Glomerular endothelial cell (primary cell): ENCODE measurements around the gene SORCS1. TPM values are rescaled to one million over a fixed set of nuclear protein-coding genes. Genes with fewer than 3 reads are reported as not detected.

ENCODE experiments used
- DNase-seq: peaks from one replicate; pipeline ENCODE4 v3.0.0-alpha.2; 2011; ENCODE audit warnings: low read depth, low spot score; ENCODE audit errors: extremely low read depth
- total RNA-seq: library from RNA; depleted of rRNA; stranded (reverse); fragments of >200 nt; gene quantifications from 2 replicates; pipeline ENCODE4 v1.2.3, GENCODE V29; 2015

Gene SORCS1
- total RNA-seq, 1 donor from 2014 or later: not detected

DNA sequence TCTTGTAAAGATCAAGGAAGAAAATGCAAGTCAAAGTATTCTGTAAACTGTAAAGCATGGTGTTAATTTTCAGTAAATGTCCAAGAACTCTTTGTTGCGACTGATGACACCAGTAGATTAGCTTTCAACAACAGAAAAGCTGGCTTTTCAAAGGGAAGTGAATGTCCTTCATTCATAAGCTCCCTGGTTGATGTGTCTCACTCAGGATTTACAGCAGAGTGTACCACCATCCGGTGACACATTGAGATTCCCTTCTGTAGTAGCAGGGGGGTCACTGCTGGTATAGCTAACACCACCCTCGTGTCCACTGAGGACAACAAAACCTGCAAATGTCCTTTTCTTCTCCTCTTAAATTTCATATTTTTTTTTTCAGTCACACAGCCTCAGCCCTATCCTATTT lies 253.4 kb downstream of the SORCS1 start:
- DNase-seq: no peak

GRCh38 chr10:106910666-106911065 lies 253.8 kb downstream of the SORCS1 start:
- DNase-seq: no peak

DNA sequence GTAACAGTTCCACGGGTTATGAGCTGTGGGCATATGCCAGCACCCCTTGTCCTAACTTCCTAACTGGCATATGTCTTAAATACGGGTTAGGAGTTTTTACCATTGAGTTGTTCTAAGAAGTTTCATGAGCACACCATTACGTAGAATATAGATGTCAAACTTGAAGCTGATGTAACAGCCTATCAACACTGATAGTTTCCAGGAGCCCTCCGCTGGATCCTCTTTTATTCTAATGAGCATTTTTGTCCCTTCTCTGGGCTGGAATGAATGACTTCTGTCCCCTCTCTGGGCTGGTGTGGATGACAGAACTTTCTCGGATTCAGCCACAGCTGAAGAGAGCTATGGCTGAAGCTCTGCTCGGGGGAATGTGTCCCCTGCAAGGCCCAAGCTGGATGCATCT lies 256.3 kb downstream of the SORCS1 start:
- no peak for DNase-seq

GRCh38 chr10:106904209-106904608 lies 260.3 kb downstream of the SORCS1 start:
- DNase-seq: no peak

GRCh38 chr10:106903180-106903579 lies 261.3 kb downstream of the SORCS1 start:
- no peak for DNase-seq

DNA sequence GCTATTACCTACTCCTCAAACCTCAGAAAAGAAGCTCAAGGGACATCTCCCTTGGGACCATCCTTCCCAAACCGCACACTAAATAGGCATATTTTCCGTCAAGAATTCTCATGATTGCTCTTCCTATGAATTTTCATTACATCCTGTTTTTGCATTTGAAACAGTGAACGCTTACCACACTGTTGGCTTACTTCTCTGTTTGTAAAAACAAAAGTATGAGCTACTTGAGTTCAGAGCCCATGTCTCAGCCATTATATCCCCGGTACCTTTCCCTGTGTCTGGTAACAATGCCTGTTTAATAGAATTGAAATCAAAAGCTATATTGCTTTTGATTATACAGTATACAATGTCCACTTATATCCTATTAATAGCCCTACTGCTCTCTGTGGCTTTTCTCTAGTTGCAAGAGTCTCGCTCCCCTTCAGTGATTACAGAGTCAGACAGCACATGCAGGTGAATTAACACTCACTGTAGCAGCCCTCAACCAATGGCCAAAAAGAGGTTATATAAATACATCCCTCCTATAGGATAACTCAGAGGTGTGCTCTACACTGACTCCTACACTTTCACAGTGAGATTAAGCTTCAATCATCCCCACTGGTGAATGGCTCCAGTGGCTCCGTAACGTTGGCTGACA lies 264.4 kb downstream of the SORCS1 start:
- no peak for DNase-seq

GRCh38 chr10:106898446-106898845 lies 266.1 kb downstream of the SORCS1 start:
- DNase-seq: no peak

DNA sequence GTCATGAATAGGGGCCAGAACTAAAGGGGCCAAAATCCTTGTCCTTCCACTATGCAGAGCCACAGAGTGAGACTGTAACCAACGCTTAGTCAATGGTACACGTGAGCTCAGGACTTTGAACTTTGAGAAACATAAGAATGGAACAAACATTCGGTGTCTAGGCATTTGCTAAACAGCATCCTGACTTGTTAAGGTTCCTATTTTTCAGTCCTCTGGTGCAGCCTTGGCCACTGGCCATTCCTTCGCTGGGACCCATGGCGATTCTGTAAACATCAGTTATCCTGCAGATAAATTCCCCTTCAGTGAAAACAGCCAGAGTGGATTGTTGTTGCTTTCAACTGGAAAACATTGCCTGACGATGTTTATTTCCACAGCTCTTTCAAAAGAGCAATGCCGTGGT lies 266.8 kb downstream of the SORCS1 start:
- no peak for DNase-seq

- DNase-seq: no peak
These were observed 269.8 kb downstream of the SORCS1 start for GRCh38 chr10:106894692-106895091.

GRCh38 chr10:106877574-106877973 lies 286.9 kb downstream of the SORCS1 start:
- no peak for DNase-seq

- no peak for DNase-seq
These were observed 290.0 kb downstream of the SORCS1 start for GRCh38 chr10:106874604-106874889.

DNA sequence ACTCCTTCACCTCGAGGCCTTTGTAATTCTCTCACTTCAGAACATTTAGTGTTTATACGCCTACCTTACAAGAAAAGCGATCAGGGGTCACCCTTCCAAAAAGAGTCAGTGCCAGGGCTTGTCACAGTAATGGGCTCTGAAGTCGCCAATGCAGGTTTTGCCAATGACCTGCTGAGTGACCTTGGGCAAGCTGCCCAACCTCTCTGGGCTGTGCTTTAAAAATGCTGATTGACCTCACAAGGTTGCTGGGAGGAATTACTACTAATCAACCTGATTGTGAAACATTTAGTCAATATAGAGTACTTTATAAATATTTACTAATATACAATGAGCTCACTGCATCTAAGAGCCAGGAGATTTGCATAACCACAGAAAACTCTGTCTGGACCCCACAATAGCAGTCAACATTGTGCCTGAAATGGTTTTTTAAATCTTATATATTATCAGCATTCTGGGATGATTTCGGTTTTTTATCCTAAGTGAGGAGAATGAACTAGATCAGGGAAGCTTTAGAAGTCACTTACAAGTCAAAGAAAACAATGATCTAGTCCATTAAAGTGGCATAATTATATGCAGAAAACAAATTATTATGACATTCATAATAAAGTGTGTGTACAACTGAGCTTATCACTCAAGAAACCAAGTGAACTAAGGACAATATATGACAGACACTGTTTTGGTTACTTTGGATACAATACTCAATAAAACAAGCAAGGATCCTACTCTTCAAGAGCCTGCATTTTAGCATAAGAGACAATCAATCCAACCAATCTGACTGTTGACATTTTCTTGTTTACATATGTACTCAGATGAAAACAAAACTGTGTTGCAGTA lies 290.5 kb downstream of the SORCS1 start:
- no peak for DNase-seq

DNA sequence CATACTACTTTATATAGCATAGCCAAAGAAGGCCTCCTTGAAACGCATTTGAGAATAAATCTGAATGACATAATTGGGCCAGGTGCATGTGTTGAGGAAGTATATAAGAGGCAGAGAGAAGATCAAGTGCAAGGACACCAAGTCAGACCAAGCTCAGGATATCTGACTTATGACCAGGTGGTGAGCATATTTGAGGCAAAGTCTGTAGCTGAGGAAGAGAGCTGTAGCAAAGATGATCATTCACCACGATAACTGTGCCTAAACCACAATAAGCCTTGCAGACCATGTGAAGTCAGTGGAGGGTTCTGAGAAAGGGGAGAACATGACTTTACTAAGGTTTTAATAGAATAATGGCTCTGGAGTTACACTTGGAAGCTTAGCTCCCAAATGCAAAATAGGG lies 292.3 kb downstream of the SORCS1 start:
- no peak for DNase-seq

GRCh38 chr10:106866244-106866845 lies 298.2 kb downstream of the SORCS1 start:
- no peak for DNase-seq

DNA sequence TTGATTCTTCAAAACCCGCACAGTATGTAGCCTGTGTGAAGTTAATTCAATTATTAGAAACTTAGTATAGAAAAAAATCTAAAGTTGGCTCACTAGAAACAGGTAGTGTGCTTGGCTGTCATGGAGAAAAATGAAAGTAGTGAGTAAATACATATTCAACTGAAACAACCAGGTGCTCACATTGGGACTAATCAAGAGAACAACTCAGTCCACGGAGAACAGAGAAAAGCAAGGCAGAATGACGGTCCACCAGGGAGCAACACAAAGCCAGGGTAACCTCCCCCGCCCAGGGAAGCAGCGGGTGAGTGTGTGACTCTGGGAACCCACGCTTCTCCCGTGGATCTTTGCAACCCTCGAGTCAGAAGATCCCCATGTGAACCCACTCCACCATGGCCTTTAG lies 300.5 kb downstream of the SORCS1 start:
- no peak for DNase-seq

GRCh38 chr10:106863549-106863948 lies 301.0 kb downstream of the SORCS1 start:
- no peak for DNase-seq

GRCh38 chr10:106859892-106860652 lies 304.4 kb downstream of the SORCS1 start:
- no peak for DNase-seq

DNA sequence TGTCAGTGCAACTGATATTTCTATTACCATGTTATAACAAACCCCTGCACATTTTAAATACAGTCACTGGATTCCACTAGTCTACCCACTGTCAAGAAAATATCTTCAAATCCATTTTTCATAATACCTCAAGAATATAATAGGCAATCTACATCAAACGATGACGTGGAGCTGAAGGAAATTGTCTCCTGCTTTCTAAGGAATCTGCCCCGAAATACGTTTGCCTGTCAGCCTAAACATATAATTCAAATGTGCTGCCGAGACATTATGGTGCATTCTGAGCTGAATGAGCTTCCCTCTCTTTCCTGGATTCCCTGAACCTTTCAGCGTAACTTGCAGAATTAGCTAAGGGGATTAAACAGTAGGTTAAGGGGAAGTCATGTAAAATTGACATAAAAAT lies 306.8 kb downstream of the SORCS1 start:
- DNase-seq: no peak

DNA sequence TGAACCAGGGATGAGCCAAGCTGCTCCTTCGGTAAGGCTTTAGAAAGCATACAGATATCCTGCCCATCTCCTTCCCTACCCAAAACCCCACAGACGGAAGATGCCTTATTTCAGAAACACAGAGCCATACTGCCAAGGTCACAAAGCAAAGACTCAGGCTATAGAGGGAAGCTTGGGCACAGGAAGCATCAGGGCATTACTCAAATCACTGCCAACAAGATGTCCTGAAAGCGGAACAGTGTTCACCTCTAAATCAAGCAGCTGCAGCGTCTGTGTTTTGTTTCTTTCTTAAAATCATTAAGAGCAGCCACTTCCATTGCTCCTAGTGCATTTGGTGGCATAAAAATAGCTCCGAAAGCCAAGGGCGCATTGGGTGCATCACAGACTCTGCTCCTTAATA lies 307.3 kb downstream of the SORCS1 start:
- no peak for DNase-seq

DNA sequence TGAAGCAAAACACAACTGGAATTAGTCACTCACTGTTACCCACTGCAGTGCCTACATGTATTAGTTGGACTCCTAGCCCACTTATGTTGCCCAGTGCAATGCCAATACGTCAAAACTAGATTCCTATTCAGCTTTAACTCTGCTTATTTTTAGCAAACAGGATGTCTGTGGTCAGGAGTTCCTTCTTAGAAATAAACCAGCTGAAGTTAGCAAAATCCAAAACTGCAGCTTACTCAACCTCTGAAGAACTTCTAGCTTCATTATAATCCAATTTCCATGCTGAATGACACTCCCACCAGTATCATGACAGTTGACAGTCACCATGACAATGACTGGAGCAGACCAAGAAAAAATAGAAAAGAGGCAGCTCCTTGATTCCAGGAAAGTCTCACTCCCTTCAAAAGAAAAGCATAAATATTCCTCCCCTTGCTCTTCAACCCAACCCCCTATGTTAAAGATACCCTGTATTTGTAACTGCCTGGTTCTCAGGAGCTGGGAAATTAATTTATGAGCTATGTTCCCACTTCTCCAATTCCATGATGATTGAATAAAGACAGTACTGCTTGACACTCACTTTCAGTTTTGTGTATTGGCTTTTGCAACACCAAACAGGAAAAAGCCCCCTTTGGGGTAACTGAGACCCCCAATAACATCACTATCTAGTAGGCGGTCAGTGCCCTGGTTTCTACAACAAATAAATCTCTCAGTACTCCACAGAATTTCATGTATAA lies 327.4 kb downstream of the SORCS1 start:
- DNase-seq: no peak

DNA sequence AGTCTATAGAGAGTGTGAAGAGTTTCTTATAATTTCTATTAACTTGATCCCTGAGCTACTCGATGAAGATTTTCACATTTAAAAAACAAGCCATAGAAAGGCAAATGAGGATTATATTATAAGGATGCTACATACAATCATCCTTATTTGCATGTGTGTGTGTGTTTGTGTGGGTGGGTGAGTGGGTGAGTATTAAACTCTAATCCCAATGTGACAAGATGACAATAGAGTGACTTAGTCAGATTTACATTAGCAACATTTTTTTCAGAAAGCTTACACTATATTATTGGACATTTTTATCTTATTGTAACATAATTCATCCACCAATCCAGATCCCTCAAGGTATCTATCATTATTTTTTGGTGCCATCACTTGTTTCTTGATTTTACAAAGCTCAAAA lies 331.7 kb downstream of the SORCS1 start:
- DNase-seq: no peak
